Stimulated activated CD4-positive, alpha-beta T cell treated with anti-CD3 and anti-CD28 coated beads, Interleukin-12 subunit alpha, Interleukin-12 subunit beta, amount 100 ng/mL, for 24 hours (primary cell): ENCODE results near the gene HLA-DPB1.

Experiments
- DNase-seq, 2 experiments: peaks; one replicate each; pipeline ENCODE4 v3.0.0-alpha.2; 2020; ENCODE audit warnings: low read depth in 2 of 2

The HLA-DPB1 gene

GRCh38 chr6:33136310-33136900, 60.6 kb downstream of the HLA-DPB1 start:
- no peak for DNase-seq
